H9 (cell line): ENCODE data around the gene RBL2. TPM values are rescaled to one million over a fixed set of nuclear protein-coding genes. Genes with fewer than 3 reads are reported as not detected.

Experiments used
- DNase-seq: peaks from one replicate; pipeline ENCODE4 v3.0.0-alpha.2; 2017
- H2AFZ ChIP-seq: one replicate; pipeline ENCODE4 v1.6.1; 2013; ENCODE audit warnings: mild to moderate bottlenecking, low read length, control low read depth, moderate library complexity
- H2AK5ac ChIP-seq: 2 replicates; pipeline ENCODE4 v1.6.1; 2013; ENCODE audit warnings: low read length, control low read depth, mixed read lengths; ENCODE audit not compliant: insufficient read length
- H2BK120ac ChIP-seq: one replicate; pipeline ENCODE4 v1.6.1; 2013; ENCODE audit warnings: low read depth, mild to moderate bottlenecking, low read length, control low read depth, inconsistent platforms; ENCODE audit not compliant: poor library complexity, severe bottlenecking
- H2BK12ac ChIP-seq: 2 replicates; pipeline ENCODE4 v1.6.1; 2013; ENCODE audit warnings: low read length, control low read depth, mixed read lengths, low read depth; ENCODE audit not compliant: insufficient read length
- H2BK15ac ChIP-seq: 2 replicates; pipeline ENCODE4 v1.6.1; 2013; ENCODE audit warnings: low read depth, low read length, control low read depth
- H2BK20ac ChIP-seq: one replicate; pipeline ENCODE4 v1.6.1; 2013; ENCODE audit warnings: low read depth, mild to moderate bottlenecking, low read length, control low read depth, inconsistent platforms; ENCODE audit not compliant: poor library complexity, severe bottlenecking
- H2BK5ac ChIP-seq: 2 replicates; pipeline ENCODE4 v1.6.1; 2013; ENCODE audit warnings: low read length, control low read depth, mixed read lengths; ENCODE audit not compliant: insufficient read length
- H3K14ac ChIP-seq: 2 replicates; pipeline ENCODE4 v1.6.1; 2013; ENCODE audit warnings: low read length, control low read depth; ENCODE audit not compliant: insufficient read depth
- H3K18ac ChIP-seq: 2 replicates; pipeline ENCODE4 v1.6.1; 2013; ENCODE audit warnings: low read depth, mild to moderate bottlenecking, mixed read lengths, low read length, control low read depth; ENCODE audit not compliant: insufficient read length
- H3K23ac ChIP-seq: 2 replicates; pipeline ENCODE4 v1.6.1; 2013; ENCODE audit warnings: low read length, control low read depth, mixed read lengths, low read depth; ENCODE audit not compliant: insufficient read length
- H3K23me2 ChIP-seq: 2 replicates; pipeline ENCODE4 v1.6.1; 2013; ENCODE audit warnings: low read depth, mild to moderate bottlenecking, mixed read lengths, low read length, control low read depth; ENCODE audit not compliant: insufficient read length, poor library complexity, severe bottlenecking
- H3K27ac ChIP-seq: 2 replicates; pipeline ENCODE4 v1.5.1; 2013; ENCODE audit warnings: low read length, control low read depth, mixed read lengths, low read depth; ENCODE audit not compliant: insufficient read length
- H3K27me3 ChIP-seq: 2 replicates; pipeline ENCODE4 v1.6.1; 2013; ENCODE audit warnings: low read length, control low read depth, inconsistent platforms; ENCODE audit not compliant: insufficient read depth
- H3K4ac ChIP-seq: 2 replicates; pipeline ENCODE4 v1.6.1; 2013; ENCODE audit warnings: low read depth, mild to moderate bottlenecking, control low read depth, inconsistent platforms, low read length, moderate library complexity
- H3K4me1 ChIP-seq: 2 replicates; pipeline ENCODE4 v1.6.1; 2013; ENCODE audit warnings: low read length, control low read depth, inconsistent platforms; ENCODE audit not compliant: insufficient read depth
- H3K4me2 ChIP-seq: 2 replicates; pipeline ENCODE4 v1.6.1; 2013; ENCODE audit warnings: low read length, control low read depth, mixed read lengths; ENCODE audit not compliant: insufficient read length, insufficient read depth
- H3K56ac ChIP-seq: 2 replicates; pipeline ENCODE4 v1.6.1; 2013; ENCODE audit warnings: low read depth, mild to moderate bottlenecking, mixed read lengths, low read length, control low read depth; ENCODE audit not compliant: insufficient read length
- H3K79me1 ChIP-seq: 2 replicates; pipeline ENCODE4 v1.6.1; 2013; ENCODE audit warnings: low read depth, mild to moderate bottlenecking, moderate library complexity, low read length, control low read depth, inconsistent platforms; ENCODE audit not compliant: insufficient read depth, poor library complexity, severe bottlenecking
- H3K79me2 ChIP-seq: 2 replicates; pipeline ENCODE4 v1.6.1; 2013; ENCODE audit warnings: low read length, control low read depth, inconsistent platforms; ENCODE audit not compliant: insufficient read depth
- H3K9ac ChIP-seq: 2 replicates; pipeline ENCODE4 v1.6.1; 2013; ENCODE audit warnings: low read length, control low read depth, mixed read lengths; ENCODE audit not compliant: insufficient read length; ENCODE audit errors: extremely low read depth
- H3K9me3 ChIP-seq: one replicate; pipeline ENCODE4 v1.6.1; 2013; ENCODE audit warnings: low read depth, low read length, inconsistent platforms; ENCODE audit not compliant: control insufficient read depth
- H3T11ph ChIP-seq: one replicate; pipeline ENCODE4 v1.6.1; 2013; ENCODE audit warnings: mild to moderate bottlenecking, low read length, control low read depth, inconsistent platforms
- H4K20me1 ChIP-seq: one replicate; pipeline ENCODE4 v1.6.1; 2013; ENCODE audit not compliant: control insufficient read depth, insufficient read length, insufficient read depth
- H4K5ac ChIP-seq: 2 replicates; pipeline ENCODE4 v1.6.1; 2013; ENCODE audit warnings: low read depth, mild to moderate bottlenecking, mixed read lengths, low read length, control low read depth; ENCODE audit not compliant: insufficient read length
- H4K8ac ChIP-seq: replicated peaks from 2 replicates; pipeline ENCODE4 v1.6.1; 2013; ENCODE audit warnings: low read length, control low read depth, mixed read lengths, low read depth; ENCODE audit not compliant: insufficient read length
- H4K91ac ChIP-seq: 2 replicates; pipeline ENCODE4 v1.6.1; 2013; ENCODE audit warnings: low read depth, mild to moderate bottlenecking, moderate library complexity, mixed read lengths, low read length, control low read depth; ENCODE audit not compliant: insufficient read length
- H3K27ac Mint-ChIP-seq, 3 experiments: 2 replicates in 2 of 3; 3 replicates in 1 of 3; pipeline ENCODE4 v1.8.0; 2020 to 2021; ENCODE audit warnings: mixed read lengths in 3 of 3, mild to moderate bottlenecking in 1 of 3, moderate library complexity in 1 of 3
- H3K27me3 Mint-ChIP-seq: 2 replicates; pipeline ENCODE4 v1.8.0; 2021; ENCODE audit warnings: low read depth, mild to moderate bottlenecking, moderate library complexity, mixed read lengths
- H3K36me3 Mint-ChIP-seq, 3 experiments: 2 replicates in 2 of 3; 3 replicates in 1 of 3; pipeline ENCODE4 v1.8.0; 2020 to 2021; ENCODE audit warnings: low read depth in 3 of 3, mixed read lengths in 3 of 3; ENCODE audit not compliant: insufficient read depth in 1 of 3
- H3K4me1 Mint-ChIP-seq, 2 experiments: 2 replicates each; pipeline ENCODE4 v1.8.0; 2020; ENCODE audit warnings: mixed read lengths in 2 of 2
- H3K4me3 Mint-ChIP-seq, 2 experiments: 2 replicates in 1 of 2; 3 replicates in 1 of 2; pipeline ENCODE4 v1.8.0; 2020 to 2021; ENCODE audit warnings: mild to moderate bottlenecking in 2 of 2, mixed read lengths in 2 of 2, moderate library complexity in 1 of 2
- H3K9me3 Mint-ChIP-seq, 2 experiments: 2 replicates in 1 of 2; 3 replicates in 1 of 2; pipeline ENCODE4 v1.8.0; 2020; ENCODE audit warnings: mild to moderate bottlenecking in 2 of 2, mixed read lengths in 2 of 2, moderate library complexity in 1 of 2
- CTCF ChIP-seq: fragments of 200-600 bp; sonication (generic); conservative IDR thresholded peaks from 3 replicates; pipeline ENCODE4 v1.8.0; 2021; ENCODE audit warnings: antibody characterized with exemption, mild to moderate bottlenecking
- WGBS: extraction: QIAGEN DNeasy Blood & Tissue Kit; methylation state at CpG from one replicate; pipeline ENCODE4 v1.1.7; 2013; ENCODE audit warnings: missing lambda C conversion rate, low lambda C conversion rate, mixed read lengths; ENCODE audit not compliant: insufficient read length; ENCODE audit errors: extremely low coverage; 5-methylcytosine and 5-hydroxymethylcytosine counted together
- total RNA-seq: library from RNA; stranded (reverse); gene quantifications from 2 replicates; pipeline ENCODE4 v1.2.1, GENCODE V29; 2021

Gene RBL2
- total RNA-seq, 1 experiment from 2014 or later: 17.3 TPM

GRCh38 chr16:53456625-53457024, 22.4 kb downstream of the RBL2 start:
- Histone ChIP-seq H3K27ac (no peak overlapping the region), H2BK12ac (no peak overlapping the region), H3K27me3 (no peaks in the 10 kb centered on the region), H4K91ac (no peak overlapping the region), H3K79me1 (no peaks in the 10 kb centered on the region), H2AFZ (no peak overlapping the region), H3K4me2 (no peak overlapping the region), H3K4ac (no peak overlapping the region), H3K79me2 (no peaks in the 10 kb centered on the region), H2BK5ac (no peak overlapping the region), H4K8ac (no peak overlapping the region), H3T11ph (no peak overlapping the region), H2BK15ac (no peak overlapping the region), H4K20me1 (no peaks in the 10 kb centered on the region), H3K9ac (no peak overlapping the region), H3K18ac (no peak overlapping the region), H2AK5ac (no peak overlapping the region), H3K23ac (no peak overlapping the region), H3K23me2 (no peaks in the 10 kb centered on the region), H2BK120ac (no peak overlapping the region), H3K56ac (no peak overlapping the region), H3K4me1 (no peaks in the 10 kb centered on the region), H3K14ac (no peak overlapping the region), H3K9me3 (no peaks in the 10 kb centered on the region), H2BK20ac (no peak overlapping the region), H4K5ac (no peak overlapping the region)
- no peaks in the 10 kb centered on the region for H3K27me3 Mint-ChIP-seq
- no peak for DNase-seq
- no peak overlapping the region for H3K4me3 Mint-ChIP-seq
- no peaks in the 10 kb centered on the region for H3K9me3 Mint-ChIP-seq
- peaks cover 18 to 67% (median 66%) of the 10 kb centered on the region in 3 experiments; a peak in 6 of 7 replicates for H3K36me3 Mint-ChIP-seq
- H3K4me1 Mint-ChIP-seq: peaks cover 6 to 10% of the 10 kb centered on the region in 2 experiments
- WGBS: no CpG with 5 or more reads among the region's 2 CpGs
- H3K27ac Mint-ChIP-seq: no peak overlapping the region; a peak in 1 of 7 replicates
- TF ChIP-seq CTCF: no peak
